Brain microvascular endothelial cell (primary cell): ENCODE results near the gene NEK11.

Source experiments
- DNase-seq: peaks from one replicate; pipeline ENCODE4 v3.0.0-alpha.2; 2020
- H3K27ac ChIP-seq: fragments of 250-450 bp; sonication (Bioruptor Pico); 2 replicates; pipeline ENCODE4 v1.5.1; 2020; ENCODE audit warnings: mild to moderate bottlenecking, moderate library complexity
- H3K27me3 ChIP-seq: fragments of 250-450 bp; sonication (Bioruptor Pico); replicated peaks from 2 replicates; pipeline ENCODE4 v1.5.1; 2020; ENCODE audit warnings: mild to moderate bottlenecking
- H3K36me3 ChIP-seq: fragments of 250-450 bp; sonication (Bioruptor Pico); replicated peaks from 2 replicates; pipeline ENCODE4 v1.5.1; 2020; ENCODE audit warnings: mild to moderate bottlenecking
- H3K4me3 ChIP-seq: 2 replicates; pipeline ENCODE4 v1.5.1; 2011; ENCODE audit warnings: low read depth, mild to moderate bottlenecking, control low read depth, low read length, moderate library complexity
- CTCF ChIP-seq: IDR thresholded peaks from 2 replicates; pipeline ENCODE4 v1.5.1; 2011; ENCODE audit warnings: low read depth, mild to moderate bottlenecking, moderate library complexity, low read length, control low read depth, inconsistent platforms; ENCODE audit errors: missing control alignments
- in situ Hi-C: cut with HindIII; loops from 2 replicates; pipeline ENCODE4 v1.10.0; 2017; ENCODE audit warnings: low sequenced_read_pairs, low pct_ligation_motif_present

NEK11 gene

GRCh38 chr3:131242201-131242600 is 215.5 kb downstream of the NEK11 start:
- in situ Hi-C loops, result no loop called here
- no peak overlapping the region for H3K27ac ChIP-seq
- no peak for DNase-seq
- peak; percentile 13 for TF ChIP-seq CTCF
- H3K4me3 ChIP-seq, result no peak overlapping the region
- no peaks in the 10 kb centered on the region for H3K27me3 ChIP-seq
- H3K36me3 ChIP-seq, result no peaks in the 10 kb centered on the region

DNA sequence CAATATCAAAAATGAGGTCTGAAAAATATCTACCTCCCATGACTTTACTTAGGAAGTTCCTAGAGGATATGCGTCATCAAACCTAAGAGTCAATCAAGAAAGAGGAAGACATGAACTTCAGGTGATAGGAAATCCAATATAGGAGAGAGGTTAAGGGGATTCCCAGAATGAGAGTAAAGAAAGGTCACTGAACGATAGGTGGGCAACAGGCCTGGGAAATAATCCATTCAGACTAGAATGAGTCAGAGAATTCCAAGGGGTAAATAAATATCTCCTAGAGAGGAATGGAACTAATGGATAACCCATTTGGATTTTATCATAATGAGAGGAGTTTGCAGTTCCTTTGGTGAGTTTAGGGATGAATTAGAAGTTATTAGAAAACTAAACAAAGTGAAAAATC is 223.8 kb downstream of the NEK11 start:
- in situ Hi-C loops, result no loop called here
- Histone ChIP-seq H3K27me3 (no peaks in the 10 kb centered on the region), H3K27ac (no peak overlapping the region), H3K4me3 (no peak overlapping the region), H3K36me3 (no peaks in the 10 kb centered on the region)
- no peak for DNase-seq
- no peak for TF ChIP-seq CTCF

DNA sequence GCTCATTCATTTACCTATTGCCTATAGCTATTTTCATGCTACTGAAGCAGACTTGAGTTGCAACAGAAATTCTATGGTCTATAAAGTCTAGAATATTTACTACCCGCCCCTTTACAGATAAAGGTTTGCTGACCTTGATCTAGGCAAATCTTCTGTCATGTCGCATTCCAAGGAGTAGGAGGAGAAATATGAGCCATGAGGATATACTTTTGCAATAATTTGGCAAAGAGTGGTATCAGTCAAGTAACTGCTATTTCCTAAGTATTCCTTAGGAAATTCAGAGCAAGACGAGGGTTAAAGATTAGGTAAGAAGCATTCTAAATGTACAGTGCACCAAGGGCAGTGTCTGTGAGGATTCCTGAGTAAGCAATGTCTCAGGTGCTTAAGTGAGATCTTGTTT is 233.8 kb downstream of the NEK11 start:
- no peak for TF ChIP-seq CTCF
- no peaks in the 10 kb centered on the region for H3K36me3 ChIP-seq
- no peak overlapping the region for H3K4me3 ChIP-seq
- in situ Hi-C loops, result no loop called here
- no peak overlapping the region for H3K27ac ChIP-seq
- H3K27me3 ChIP-seq, result no peaks in the 10 kb centered on the region
- DNase-seq, result no peak

DNA sequence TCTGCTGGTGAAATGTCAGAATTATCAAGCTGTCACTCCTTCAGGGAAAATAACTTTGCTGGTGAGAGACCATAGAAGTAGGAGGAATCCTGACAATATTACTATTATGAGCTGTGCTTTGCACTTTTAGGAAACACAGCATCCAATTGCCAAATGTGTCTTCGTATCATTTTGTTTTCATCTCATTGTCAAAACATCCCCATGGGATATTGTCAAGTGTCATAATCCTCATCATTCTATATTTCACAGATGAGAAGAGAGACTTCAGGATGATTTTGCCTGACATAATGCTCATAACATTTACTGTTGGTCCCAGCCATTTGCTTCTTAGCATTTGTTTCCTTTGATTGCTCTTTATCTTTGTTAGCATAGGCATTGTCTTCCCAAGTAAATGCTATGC is 234.4 kb downstream of the NEK11 start:
- Histone ChIP-seq H3K4me3 (no peak overlapping the region), H3K27ac (no peak overlapping the region), H3K27me3 (no peaks in the 10 kb centered on the region), H3K36me3 (no peaks in the 10 kb centered on the region)
- DNase-seq, result no peak
- TF ChIP-seq CTCF, result no peak
- in situ Hi-C loops, result no loop called here

- no peaks in the 10 kb centered on the region for H3K36me3 ChIP-seq
- no peak overlapping the region for H3K27ac ChIP-seq
- no peak for TF ChIP-seq CTCF
- no peaks in the 10 kb centered on the region for H3K27me3 ChIP-seq
- in situ Hi-C loops, result no loop called here
- DNase-seq, result no peak
- no peak overlapping the region for H3K4me3 ChIP-seq
These were observed 248.9 kb downstream of the NEK11 start for GRCh38 chr3:131275556-131275955.

GRCh38 chr3:131277836-131278497 is 251.3 kb downstream of the NEK11 start:
- in situ Hi-C loops, result no loop called here

More at GRCh38 chr3:131277836-131278497, 251.3 kb downstream of the NEK11 start:
- DNase-seq, result peak; percentile 11
- Histone ChIP-seq H3K4me3 (no peak overlapping the region), H3K27me3 (no peaks in the 10 kb centered on the region), H3K27ac (no peak overlapping the region), H3K36me3 (no peaks in the 10 kb centered on the region)
- no peak for TF ChIP-seq CTCF
